Skin epidermis (tissue), 12 donors: ENCODE measurements around the gene RBM20.
"Not testable (repeated sequence)": the region's sequence is repeated elsewhere in the genome, so short reads cannot be mapped to it uniquely, and the experiment has no call there.

Source experiments
- H3K27ac ChIP-seq, 21 experiments: fragments of 200-600 bp; sonication (generic) in 11 of 21; one replicate each; pipeline ENCODE4 v1.5.0; 2020; ENCODE audit warnings: mild to moderate bottlenecking in 3 of 21, inconsistent platforms in 2 of 21, moderate library complexity in 2 of 21
- H3K4me3 ChIP-seq, 7 experiments: fragments of 200-600 bp; sonication (generic) in 2 of 7; one replicate each; pipeline ENCODE4 v1.5.0; 2020; ENCODE audit warnings: inconsistent platforms in 2 of 7, mild to moderate bottlenecking in 2 of 7, moderate library complexity in 1 of 7

RBM20 gene

GRCh38 chr10:110695539-110695886 is 51.4 kb downstream of the RBM20 start:
- Histone ChIP-seq H3K27ac (no peak overlapping the region), H3K4me3 (no peak overlapping the region)

GRCh38 chr10:110696436-110696835 is 52.3 kb downstream of the RBM20 start:
- H3K4me3 ChIP-seq, result no peak overlapping the region
- no peak overlapping the region for H3K27ac ChIP-seq

- H3K4me3 ChIP-seq, result no peak overlapping the region
- no peak overlapping the region for H3K27ac ChIP-seq
Observed at GRCh38 chr10:110698340-110698739, 54.2 kb downstream of the RBM20 start.

GRCh38 chr10:110698782-110699201 is 54.7 kb downstream of the RBM20 start:
- Histone ChIP-seq H3K27ac (no peak overlapping the region), H3K4me3 (no peak overlapping the region)

- no peak overlapping the region for H3K27ac ChIP-seq
- no peak overlapping the region for H3K4me3 ChIP-seq
Observed at GRCh38 chr10:110699859-110700468, 55.8 kb downstream of the RBM20 start.

- H3K4me3 ChIP-seq, result no peak overlapping the region
- H3K27ac ChIP-seq, result no peak overlapping the region
Observed at GRCh38 chr10:110700947-110701616, 56.9 kb downstream of the RBM20 start.

- H3K27ac ChIP-seq, result no peak overlapping the region
- no peak overlapping the region for H3K4me3 ChIP-seq
Observed at GRCh38 chr10:110701617-110701971, 57.5 kb downstream of the RBM20 start.

GRCh38 chr10:110704070-110704469 is 59.9 kb downstream of the RBM20 start:
- Histone ChIP-seq H3K4me3 (no peak overlapping the region), H3K27ac (no peak overlapping the region)

- Histone ChIP-seq H3K4me3 (no peak overlapping the region), H3K27ac (no peak overlapping the region)
Observed at GRCh38 chr10:110704906-110705476, 60.9 kb downstream of the RBM20 start.

- not testable (repeated sequence) for H3K27ac ChIP-seq, H3K4me3 ChIP-seq
Observed at GRCh38 chr10:110705596-110705995, 61.5 kb downstream of the RBM20 start.

- Histone ChIP-seq H3K4me3 (no peak overlapping the region), H3K27ac (no peak overlapping the region)
Observed at GRCh38 chr10:110706690-110707098, 62.6 kb downstream of the RBM20 start.

GRCh38 chr10:110708776-110709443 is 64.8 kb downstream of the RBM20 start:
- no peak overlapping the region for H3K27ac ChIP-seq

GRCh38 chr10:110709444-110709828 is 65.3 kb downstream of the RBM20 start:
- Histone ChIP-seq H3K4me3 (no peak overlapping the region), H3K27ac (no peak overlapping the region)

More at GRCh38 chr10:110708776-110709443, 64.8 kb downstream of the RBM20 start:
- no peak overlapping the region for H3K4me3 ChIP-seq

- Histone ChIP-seq H3K27ac (no peak overlapping the region), H3K4me3 (no peak overlapping the region)
Observed at GRCh38 chr10:110709964-110710587, 65.9 kb downstream of the RBM20 start.

GRCh38 chr10:110710621-110711020 is 66.5 kb downstream of the RBM20 start:
- Histone ChIP-seq H3K4me3 (no peak overlapping the region), H3K27ac (no peak overlapping the region)

- Histone ChIP-seq H3K4me3 (no peak overlapping the region), H3K27ac (no peak overlapping the region)
Observed at GRCh38 chr10:110711382-110711781, 67.2 kb downstream of the RBM20 start.

- H3K27ac ChIP-seq, result no peak overlapping the region
Observed at GRCh38 chr10:110714356-110714755, 70.2 kb downstream of the RBM20 start.

GRCh38 chr10:110717781-110718589 is 73.8 kb downstream of the RBM20 start:
- H3K4me3 ChIP-seq, result no peak overlapping the region
- H3K27ac ChIP-seq, result no peak overlapping the region

More at GRCh38 chr10:110714356-110714755, 70.2 kb downstream of the RBM20 start:
- H3K4me3 ChIP-seq, result no peak overlapping the region

GRCh38 chr10:110721406-110722038 is 77.4 kb downstream of the RBM20 start:
- Histone ChIP-seq H3K27ac (no peak overlapping the region), H3K4me3 (no peak overlapping the region)
